Measurements from ENCODE around the gene ADD2. TPM values are rescaled to one million over a fixed set of nuclear protein-coding genes. Genes with fewer than 3 reads are reported as not detected.
"Not testable (repeated sequence)": the region's sequence is repeated elsewhere in the genome, so short reads cannot be mapped to it uniquely, and the experiment has no call there.

Gene ADD2
- 23.1 and 29.8 TPM in 2 replicates for total RNA-seq (2014; rRNA removed; shearing (Covaris generic))
- polyA plus RNA-seq (2014; cell fraction: nucleus; rRNA removed) = 8.3 and 10.1 TPM in 2 replicates

- DNase-seq (ENCODE audit: extremely low read depth, low read depth) = peak; percentile 46
Measured at GRCh38 chr2:70767699-70768589, at the start of gene ADD2. TSS of gene ADD2 (minus strand) at chr2:70768200. CDS start at chr2:70706408, 61,792 bp downstream.

GRCh38 chr2:70817284-70817954, 49.4 kb upstream of the ADD2 start:
- no peak for DNase-seq (ENCODE audit: extremely low read depth, low read depth)

GRCh38 chr2:70816726-70817125, 48.7 kb upstream of the ADD2 start:
- DNase-seq (ENCODE audit: extremely low read depth, low read depth) = no peak

GRCh38 chr2:70808983-70809958, 41.3 kb upstream of the ADD2 start:
- DNase-seq (ENCODE audit: extremely low read depth, low read depth) = no peak

GRCh38 chr2:70807828-70808118, 39.8 kb upstream of the ADD2 start:
- DNase-seq (ENCODE audit: extremely low read depth, low read depth) = no peak

GRCh38 chr2:70807102-70807827, 39.3 kb upstream of the ADD2 start:
- no peak for DNase-seq (ENCODE audit: extremely low read depth, low read depth)

- DNase-seq (ENCODE audit: extremely low read depth, low read depth) = no peak
Measured at GRCh38 chr2:70806620-70807019, 38.6 kb upstream of the ADD2 start.

GRCh38 chr2:70806013-70806412, 38.0 kb upstream of the ADD2 start:
- DNase-seq (ENCODE audit: extremely low read depth, low read depth) = no peak

GRCh38 chr2:70801607-70802263, 33.7 kb upstream of the ADD2 start:
- DNase-seq (ENCODE audit: extremely low read depth, low read depth) = no peak

- DNase-seq (ENCODE audit: extremely low read depth, low read depth) = no peak
Measured at GRCh38 chr2:70799706-70800105, 31.7 kb upstream of the ADD2 start.

GRCh38 chr2:70797996-70798395, 30.0 kb upstream of the ADD2 start:
- not testable (repeated sequence) for DNase-seq (ENCODE audit: extremely low read depth, low read depth)

- DNase-seq (ENCODE audit: extremely low read depth, low read depth) = no peak
Measured at GRCh38 chr2:70797506-70797905, 29.5 kb upstream of the ADD2 start.

- DNase-seq (ENCODE audit: extremely low read depth, low read depth) = no peak
Measured at GRCh38 chr2:70796262-70796661, 28.3 kb upstream of the ADD2 start.

GRCh38 chr2:70795164-70795995, 27.4 kb upstream of the ADD2 start:
- no peak for DNase-seq (ENCODE audit: extremely low read depth, low read depth)

GRCh38 chr2:70793450-70793849, 25.4 kb upstream of the ADD2 start:
- no peak for DNase-seq (ENCODE audit: extremely low read depth, low read depth)

GRCh38 chr2:70790136-70790828, 22.3 kb upstream of the ADD2 start, which contains the start of gene FIGLA:
TSS of gene FIGLA (minus strand) at chr2:70790643. CDS start at chr2:70790638, 5 bp downstream.
- DNase-seq (ENCODE audit: extremely low read depth, low read depth) = no peak

- peak; percentile 60 for DNase-seq (ENCODE audit: extremely low read depth, low read depth)
Measured at GRCh38 chr2:70789304-70790135, 21.5 kb upstream of the ADD2 start.
